ENCODE data around the gene PCK2.

PCK2 gene

GRCh38 chr14:24121210-24121609, 27.1 kb downstream of the PCK2 start:
- no peak for DNase-seq

DNA sequence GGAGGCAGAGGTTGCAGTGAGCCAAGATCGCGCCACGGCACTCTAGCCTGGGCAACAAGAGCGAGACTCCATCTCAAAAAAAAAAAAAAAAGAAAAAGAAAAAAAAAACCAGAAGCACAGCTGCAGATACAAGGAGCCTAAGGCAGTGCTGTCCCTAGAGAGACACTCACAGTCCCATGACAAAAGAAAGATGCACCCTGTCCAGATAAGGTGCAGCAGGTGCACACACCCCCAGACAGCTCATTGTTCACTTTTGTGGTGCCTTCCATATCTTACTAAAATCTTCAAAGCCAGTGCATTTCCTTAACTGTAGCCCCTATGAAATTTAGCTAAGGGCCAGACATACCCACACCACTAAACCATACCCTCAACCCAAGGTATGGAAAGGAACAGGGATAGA, 28.3 kb downstream of the PCK2 start:
- no peak for DNase-seq

DNA sequence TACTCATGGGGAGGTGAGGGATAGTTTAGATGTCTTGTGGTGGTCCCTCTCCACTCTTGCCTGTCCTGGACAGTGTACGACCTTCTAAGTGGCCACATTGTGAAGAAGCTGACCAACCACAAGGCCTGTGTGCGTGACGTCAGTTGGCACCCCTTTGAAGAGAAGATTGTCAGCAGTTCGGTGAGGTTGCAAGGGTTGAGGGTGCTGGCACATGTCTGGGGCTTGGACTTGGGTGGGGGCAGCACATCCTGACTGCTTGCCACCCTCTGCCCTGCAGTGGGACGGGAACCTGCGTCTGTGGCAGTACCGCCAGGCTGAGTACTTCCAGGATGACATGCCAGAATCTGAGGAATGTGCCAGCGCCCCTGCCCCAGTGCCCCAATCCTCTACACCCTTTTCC, 28.8 kb downstream of the PCK2 start:
- no peak for DNase-seq

GRCh38 chr14:24123424-24124417, 29.6 kb downstream of the PCK2 start:
- DNase-seq = no peak

DNA sequence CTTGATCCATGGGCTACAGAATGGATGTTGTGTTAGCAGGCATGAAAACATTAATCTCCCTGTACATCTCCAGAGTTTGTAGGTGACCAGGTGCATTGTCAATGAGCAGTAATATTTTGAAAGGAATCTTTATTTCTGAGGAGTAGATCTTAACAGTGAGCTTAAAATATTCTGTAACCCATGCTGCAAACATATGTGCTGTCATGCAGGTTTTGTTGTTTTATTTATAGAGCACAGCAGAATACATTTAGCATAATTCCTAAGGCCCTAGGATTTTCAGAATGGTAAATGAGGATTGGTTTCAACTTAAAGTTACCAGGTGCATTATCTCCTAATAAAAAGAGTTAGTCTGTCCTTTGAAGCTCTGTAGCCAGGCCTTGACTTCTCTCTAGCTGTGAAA, 32.8 kb downstream of the PCK2 start:
- no peak for DNase-seq

- DNase-seq = no peak
Observed at GRCh38 chr14:24127673-24128072, 33.6 kb downstream of the PCK2 start.

GRCh38 chr14:24129410-24129998, 35.4 kb downstream of the PCK2 start:
- DNase-seq = no peak

DNA sequence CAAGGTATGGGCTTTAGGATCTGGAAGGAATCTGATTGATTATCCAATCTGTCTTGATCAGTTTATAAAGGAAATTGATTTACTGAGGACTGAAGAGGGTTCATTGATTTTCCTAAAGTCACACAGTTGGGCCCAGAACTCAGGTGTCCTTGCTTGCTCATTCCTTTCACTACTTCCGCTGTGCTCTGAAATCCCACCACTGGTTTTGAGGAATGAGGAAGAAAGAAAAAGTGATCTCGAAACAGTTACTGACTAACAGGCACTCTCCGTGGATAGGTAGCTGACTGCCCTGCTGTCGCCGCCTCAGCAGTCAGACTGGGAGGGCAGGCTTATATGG, 36.2 kb downstream of the PCK2 start, which contains the start of gene FITM1:
Gene FITM1, plus strand, starts transcription at position 280 of the 337 bp plus-strand sequence. CDS start 905 bp downstream, outside the sequence.
- no peak for DNase-seq

DNA sequence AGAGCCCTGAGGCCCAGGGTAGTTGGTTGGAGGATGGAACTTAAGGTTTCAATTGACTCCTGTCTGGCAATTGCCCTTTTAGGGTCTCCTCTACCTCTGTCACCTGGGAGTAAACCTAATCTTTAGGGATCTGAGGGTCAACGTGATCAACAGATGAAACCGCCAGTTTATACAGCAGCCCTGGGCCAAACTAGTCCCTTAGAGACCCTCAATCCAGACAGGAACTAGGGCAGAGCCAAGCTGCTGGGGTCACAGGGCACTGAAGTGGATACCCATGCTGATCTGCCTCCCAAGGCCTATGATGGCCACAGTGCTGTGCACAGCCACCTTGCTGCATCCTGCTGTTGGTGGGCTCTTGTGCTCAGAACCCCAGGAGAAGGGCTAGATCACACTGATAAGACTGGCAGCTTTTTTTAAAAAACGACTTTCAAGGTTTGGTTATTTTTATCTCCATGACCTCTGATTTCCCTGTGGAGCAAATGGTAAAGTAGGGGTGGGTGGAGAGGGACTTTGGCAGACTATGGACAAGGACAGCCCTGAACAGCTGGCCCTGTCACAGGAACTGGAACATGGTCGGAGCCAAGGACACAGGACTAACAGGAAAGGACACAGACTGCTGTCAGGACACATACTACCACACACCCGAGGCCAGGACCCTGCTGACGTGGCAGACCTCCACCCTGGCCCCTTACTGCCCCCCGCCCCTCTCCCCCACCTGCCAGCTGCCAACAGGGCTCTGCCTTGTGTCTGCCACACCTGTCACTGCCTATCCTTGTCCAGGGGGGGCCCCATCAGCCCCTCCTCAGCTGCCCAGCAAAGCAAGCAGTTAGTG, 36.8 kb downstream of the PCK2 start:
- DNase-seq = no peak

DNA sequence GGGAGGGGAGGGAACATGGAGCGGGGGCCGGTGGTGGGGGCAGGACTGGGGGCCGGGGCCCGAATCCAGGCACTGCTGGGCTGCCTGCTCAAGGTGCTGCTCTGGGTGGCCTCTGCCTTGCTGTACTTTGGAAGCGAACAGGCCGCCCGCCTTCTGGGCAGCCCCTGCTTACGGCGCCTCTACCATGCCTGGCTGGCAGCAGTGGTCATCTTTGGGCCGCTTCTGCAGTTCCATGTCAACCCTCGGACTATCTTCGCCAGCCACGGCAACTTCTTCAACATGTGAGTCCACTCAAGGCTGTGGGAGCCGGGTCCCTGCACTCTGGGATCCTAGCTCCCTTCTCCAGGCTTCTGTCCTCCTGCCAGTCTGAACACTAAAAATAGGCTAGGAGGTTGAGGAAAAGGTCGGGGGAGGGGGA, 37.4 kb downstream of the PCK2 start:
- no peak for DNase-seq

GRCh38 chr14:24132061-24132685, 38.1 kb downstream of the PCK2 start:
- DNase-seq = peak; percentile 63

DNA sequence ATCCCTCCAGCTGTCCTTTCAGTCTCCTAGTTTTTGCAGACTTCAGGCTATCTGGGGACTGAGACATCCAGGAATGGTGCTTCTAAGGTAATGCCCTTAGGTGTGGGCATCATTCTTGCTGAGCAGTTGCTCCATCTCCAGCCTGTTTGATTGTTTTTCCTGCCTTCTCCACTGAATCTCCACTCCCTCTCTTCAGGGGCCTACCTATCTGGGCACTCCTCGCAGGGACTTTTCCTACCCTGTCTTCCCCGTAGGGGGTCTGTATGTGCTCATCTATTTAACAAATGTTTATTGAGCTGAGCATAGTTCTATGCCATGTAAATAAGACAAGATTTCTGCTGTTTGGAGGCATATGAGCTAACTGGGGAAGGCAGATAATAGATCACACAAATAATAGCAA, 38.9 kb downstream of the PCK2 start:
- DNase-seq = no peak

- no peak for DNase-seq
Observed at GRCh38 chr14:24133735-24134134, 39.6 kb downstream of the PCK2 start.

DNA sequence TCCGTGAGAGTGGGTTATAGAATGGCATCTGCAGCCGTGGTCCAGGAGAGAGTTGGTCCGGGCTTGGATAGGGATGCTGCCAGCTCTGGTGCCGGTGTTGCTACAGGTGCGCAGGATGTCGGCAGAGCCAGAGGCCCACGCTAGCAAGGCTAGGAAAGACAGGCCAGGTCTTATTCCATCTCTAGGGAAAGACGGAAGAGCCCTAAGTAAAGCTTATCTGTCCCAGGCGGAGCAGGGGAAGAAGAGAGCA, 41.4 kb downstream of the PCK2 start:
- no peak for DNase-seq

DNA sequence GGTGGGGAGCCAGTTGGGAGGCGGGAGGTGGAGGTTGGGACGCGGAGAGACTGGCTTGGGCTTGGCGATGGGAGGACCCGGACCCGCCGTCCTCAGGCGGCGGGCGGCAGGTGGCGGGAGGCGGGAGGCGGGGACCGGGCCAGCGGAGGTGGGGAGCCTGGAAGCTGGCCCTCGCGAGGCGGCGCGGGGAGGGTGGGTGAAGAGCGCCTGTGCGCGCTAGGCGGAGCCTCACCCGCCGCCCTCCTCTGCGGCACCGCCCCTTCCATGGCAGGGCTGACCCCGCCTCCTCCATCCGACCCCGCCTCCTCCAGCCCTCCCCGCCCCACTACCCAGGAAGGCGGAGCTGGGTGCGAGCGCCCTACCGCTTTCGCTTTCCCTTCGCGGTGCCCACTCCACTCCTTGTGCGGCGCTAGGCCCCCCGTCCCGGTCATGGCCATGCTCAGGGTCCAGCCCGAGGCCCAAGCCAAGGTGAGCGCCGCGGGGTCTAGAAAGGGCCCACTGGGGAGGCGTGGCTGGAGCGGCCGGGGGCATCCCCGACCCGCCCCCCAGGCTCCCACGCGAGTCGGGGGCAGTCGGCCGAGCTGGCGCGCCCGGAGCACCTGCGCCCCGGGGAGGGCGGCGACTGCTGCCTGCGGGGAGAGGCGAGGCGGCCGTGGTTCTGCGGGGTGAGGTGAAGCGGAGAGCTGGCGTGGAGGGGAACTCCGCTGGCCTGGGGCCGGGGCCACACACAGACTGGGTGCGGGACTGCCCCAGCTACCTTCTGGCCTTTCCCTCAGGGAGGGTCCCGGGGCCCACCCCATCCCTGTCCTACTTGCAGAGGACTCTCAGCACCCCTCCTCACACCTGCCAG, 41.9 kb downstream of the PCK2 start, which contains the start of gene PSME1:
Gene PSME1, plus strand, starts transcription at position 361 of the 850 bp plus-strand sequence. Its CDS starts 69 bp downstream, at position 430.
- DNase-seq = peak; percentile 87

DNA sequence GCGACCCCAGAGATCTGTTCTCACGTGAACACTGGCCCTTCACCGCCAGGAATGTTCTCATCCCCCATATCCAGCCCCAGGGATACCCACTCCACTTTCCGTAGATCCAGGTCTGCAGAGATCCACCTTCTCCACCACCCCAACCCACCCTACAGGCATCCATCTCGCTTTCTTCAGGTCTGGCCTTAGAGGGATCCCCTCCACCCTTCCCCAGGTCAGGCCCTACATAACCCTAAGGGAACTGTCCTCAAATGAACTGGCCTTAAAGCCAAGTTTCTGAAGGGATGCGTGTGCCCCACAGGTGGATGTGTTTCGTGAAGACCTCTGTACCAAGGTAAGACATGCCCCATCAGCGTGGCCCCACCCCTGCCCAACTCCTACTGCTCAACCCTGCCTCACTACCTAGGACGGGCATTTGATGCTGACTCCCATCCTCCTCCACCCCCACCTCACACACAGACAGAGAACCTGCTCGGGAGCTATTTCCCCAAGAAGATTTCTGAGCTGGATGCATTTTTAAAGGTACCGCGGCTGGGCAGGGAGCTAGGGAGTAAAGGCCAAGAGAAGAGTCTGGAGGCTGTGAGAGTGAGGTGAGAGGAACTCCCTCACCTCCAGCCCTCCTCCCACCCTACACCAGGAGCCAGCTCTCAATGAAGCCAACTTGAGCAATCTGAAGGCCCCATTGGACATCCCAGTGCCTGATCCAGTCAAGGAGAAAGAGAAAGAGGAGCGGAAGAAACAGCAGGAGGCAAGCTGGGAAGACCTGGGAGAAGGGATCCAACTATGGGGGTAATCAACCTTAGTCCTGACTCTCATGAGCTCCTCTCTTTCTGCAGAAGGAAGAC, 42.8 kb downstream of the PCK2 start:
- DNase-seq = no peak

- DNase-seq = no peak
Observed at GRCh38 chr14:24137529-24138395, 43.7 kb downstream of the PCK2 start.

DNA sequence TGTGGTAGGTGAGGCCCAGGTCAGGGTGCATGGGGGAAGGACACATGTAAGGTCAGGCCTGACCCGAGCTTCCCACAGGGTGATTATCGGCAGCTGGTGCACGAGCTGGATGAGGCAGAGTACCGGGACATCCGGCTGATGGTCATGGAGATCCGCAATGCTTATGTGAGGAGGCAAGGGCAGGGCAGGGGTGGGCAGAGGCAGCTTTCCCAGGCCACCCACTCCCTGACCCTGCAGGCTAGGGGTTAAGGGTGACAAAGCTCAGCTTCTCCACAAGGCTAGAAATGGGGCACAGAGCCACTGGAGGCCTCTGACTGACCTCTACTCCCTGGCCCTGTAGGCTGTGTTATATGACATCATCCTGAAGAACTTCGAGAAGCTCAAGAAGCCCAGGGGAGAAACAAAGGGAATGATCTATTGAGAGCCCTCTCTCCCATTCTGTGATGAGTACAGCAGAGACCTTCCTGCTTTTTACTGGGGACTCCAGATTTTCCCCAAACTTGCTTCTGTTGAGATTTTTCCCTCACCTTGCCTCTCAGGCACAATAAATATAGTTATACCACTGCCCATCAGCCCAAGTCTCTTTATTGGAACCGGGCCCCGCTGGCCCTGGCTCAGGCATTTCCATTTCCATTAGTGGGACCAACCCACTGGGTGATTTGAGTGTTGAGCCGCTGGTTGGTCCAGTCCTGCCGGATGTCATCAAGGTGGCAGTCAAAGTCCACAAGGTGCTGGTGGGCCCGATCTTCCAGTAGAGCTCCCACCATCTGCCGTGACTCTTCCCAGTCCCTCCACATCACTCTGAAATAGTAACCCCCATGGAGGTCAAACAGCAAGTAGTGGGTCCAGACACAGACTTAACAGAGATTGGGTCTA, 44.5 kb downstream of the PCK2 start:
- DNase-seq = no peak
